Neuron (in vitro differentiated cells): ENCODE measurements around the gene KIF6.
"Not testable (repeated sequence)": the region's sequence is repeated elsewhere in the genome, so short reads cannot be mapped to it uniquely, and the experiment has no call there.

Experiments used
- H2AFZ ChIP-seq: one replicate; pipeline ENCODE4 v1.6.1; 2013; ENCODE audit warnings: low read depth, mild to moderate bottlenecking, inconsistent platforms, low read length, moderate library complexity
- H3K27me3 ChIP-seq: one replicate; pipeline ENCODE4 v1.6.1; 2013; ENCODE audit warnings: low read length; ENCODE audit not compliant: insufficient read depth
- H3K36me3 ChIP-seq: one replicate; pipeline ENCODE4 v1.6.1; 2013; ENCODE audit warnings: low read length; ENCODE audit not compliant: insufficient read depth
- H3K4me1 ChIP-seq: one replicate; pipeline ENCODE4 v1.6.1; 2013; ENCODE audit warnings: low read length; ENCODE audit not compliant: insufficient read depth
- H3K4me3 ChIP-seq: 2 replicates; pipeline ENCODE4 v1.5.1; 2013; ENCODE audit warnings: mild to moderate bottlenecking, low read length, moderate library complexity
- H3K9me3 ChIP-seq: one replicate; pipeline ENCODE4 v1.6.1; 2013; ENCODE audit warnings: low read length

The KIF6 gene

DNA sequence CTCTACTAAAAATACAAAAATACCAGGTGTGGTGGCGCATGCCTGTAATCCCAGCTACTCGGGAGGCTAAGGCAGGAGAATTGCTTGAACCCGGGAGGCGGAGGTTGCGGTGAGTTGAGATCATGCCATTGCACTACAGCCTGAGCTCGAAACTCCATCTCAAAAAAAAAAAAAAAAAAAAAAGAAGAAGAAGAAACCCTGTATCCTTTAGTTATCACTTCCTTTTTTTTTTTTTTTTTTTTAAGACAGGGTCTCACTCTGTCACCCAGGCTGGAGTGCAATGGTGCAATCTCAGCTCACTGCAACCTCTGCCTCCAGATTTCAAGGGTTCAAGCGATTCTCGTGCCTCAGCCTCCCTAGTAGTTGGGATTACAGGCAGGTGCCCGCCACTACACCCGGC is 438.6 kb downstream of the KIF6 start:
- not testable (repeated sequence) for H3K36me3 ChIP-seq, H3K4me3 ChIP-seq, H3K9me3 ChIP-seq, H3K4me1 ChIP-seq, H3K27me3 ChIP-seq, H2AFZ ChIP-seq

DNA sequence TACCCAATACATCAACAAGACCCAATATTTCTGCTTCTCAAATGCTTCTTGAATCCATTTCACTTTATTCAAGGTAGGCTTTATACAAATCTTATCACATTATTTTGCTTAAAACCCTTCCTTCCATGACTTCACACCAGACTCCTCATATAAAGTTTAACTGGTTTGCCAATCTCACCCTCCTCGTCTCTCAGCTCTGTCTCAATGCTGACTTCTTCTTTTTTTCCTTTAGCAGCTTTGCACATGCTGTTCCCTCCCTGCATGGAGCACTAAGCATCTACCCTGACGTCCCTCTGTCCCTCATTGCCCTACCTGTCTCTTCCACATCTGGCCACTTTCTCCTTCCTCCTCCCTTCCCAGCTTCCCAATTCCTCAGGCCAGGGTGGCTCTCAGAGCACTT is 442.4 kb downstream of the KIF6 start:
- H3K4me3 ChIP-seq: no peak overlapping the region
- no peaks in the 10 kb centered on the region for H3K36me3 ChIP-seq
- H3K27me3 ChIP-seq: peaks cover 9% of the 10 kb centered on the region
- no peaks in the 10 kb centered on the region for H3K4me1 ChIP-seq
- H2AFZ ChIP-seq: no peak overlapping the region
- H3K9me3 ChIP-seq: no peaks in the 10 kb centered on the region

DNA sequence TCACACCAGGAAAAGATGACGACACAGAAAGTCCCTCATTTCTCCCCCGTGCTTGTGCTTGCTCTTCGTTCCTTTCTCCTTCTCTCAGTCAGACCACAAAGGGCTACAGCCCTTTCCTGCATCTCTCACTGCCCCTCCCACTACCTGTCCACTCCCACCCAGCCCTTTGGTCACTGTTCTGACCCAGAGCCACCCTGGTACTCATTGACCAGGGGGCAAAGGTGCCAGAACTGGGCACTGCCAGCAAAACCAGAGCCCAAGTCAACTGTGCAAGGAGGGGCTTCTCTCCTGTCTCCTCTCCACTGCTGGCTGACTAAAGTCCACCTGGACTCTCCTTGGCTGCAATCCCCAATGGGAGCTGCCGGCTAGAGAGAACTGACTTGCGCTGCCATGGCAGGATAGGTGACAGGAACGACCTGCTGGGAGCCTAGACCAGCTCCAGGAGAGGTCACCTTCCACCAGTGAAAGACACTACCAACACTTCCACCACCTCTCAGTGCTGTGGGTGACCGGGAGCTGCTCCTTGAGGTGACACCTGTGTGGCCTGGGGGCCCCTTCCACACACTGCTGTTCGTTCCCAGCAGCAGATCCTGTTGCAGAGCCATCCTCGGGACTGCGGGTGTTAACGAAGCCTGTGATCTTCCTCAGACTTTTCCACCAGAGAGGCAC is 443.8 kb downstream of the KIF6 start:
- peaks cover 9% of the 10 kb centered on the region for H3K27me3 ChIP-seq
- no peaks in the 10 kb centered on the region for H3K36me3 ChIP-seq
- no peaks in the 10 kb centered on the region for H3K4me1 ChIP-seq
- no peaks in the 10 kb centered on the region for H3K9me3 ChIP-seq
- H3K4me3 ChIP-seq: no peak overlapping the region
- no peak overlapping the region for H2AFZ ChIP-seq

DNA sequence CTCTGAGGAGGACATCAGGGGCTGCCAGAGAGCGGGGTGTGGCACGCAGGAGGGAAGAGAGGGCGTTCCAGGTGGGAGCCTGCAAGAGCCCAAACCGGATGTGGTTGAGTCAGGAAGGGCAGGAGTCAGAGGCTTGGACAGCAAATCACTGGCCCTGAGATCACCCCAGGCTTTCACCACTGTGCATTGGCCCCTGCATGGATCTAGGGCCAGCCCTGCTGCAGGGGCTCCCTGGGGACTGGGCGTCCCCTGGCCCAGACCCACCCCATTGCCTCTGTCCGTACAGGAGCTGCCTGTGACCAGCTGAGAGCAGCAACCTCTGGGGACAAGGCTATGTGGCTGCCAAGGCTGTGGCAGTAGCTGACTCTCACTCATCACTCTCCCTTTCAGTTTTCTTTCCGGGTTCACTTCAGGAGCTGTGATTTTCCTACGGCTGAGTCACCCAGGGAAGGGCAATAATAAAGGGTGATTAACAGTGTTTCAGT is 444.9 kb downstream of the KIF6 start:
- H3K9me3 ChIP-seq: no peaks in the 10 kb centered on the region
- no peak overlapping the region for H3K4me3 ChIP-seq
- no peaks in the 10 kb centered on the region for H3K36me3 ChIP-seq
- no peaks in the 10 kb centered on the region for H3K4me1 ChIP-seq
- H2AFZ ChIP-seq: no peak overlapping the region
- peaks cover 9% of the 10 kb centered on the region for H3K27me3 ChIP-seq
